Tibial nerve (tissue), 3 donors: ENCODE measurements around the gene HERC6.
"Not testable (repeated sequence)": the region's sequence is repeated elsewhere in the genome, so short reads cannot be mapped to it uniquely, and the experiment has no call there.

Experiments used
- CTCF ChIP-seq, 5 experiments: fragments of 200-600 bp in 3 of 5; fragments of 450-650 bp in 2 of 5; sonication (generic) in 3 of 5; IDR thresholded peaks; one replicate each; pipeline ENCODE4 v1.5.1; 2016 to 2019; ENCODE audit warnings: antibody characterized with exemption in 5 of 5, mild to moderate bottlenecking in 3 of 5, moderate library complexity in 2 of 5
- POLR2A ChIP-seq, 2 donors: fragments of 450-650 bp; IDR thresholded peaks; one replicate each; pipeline ENCODE4 v1.6.1; 2017; ENCODE audit warnings: antibody characterized with exemption in 2 of 2, mild to moderate bottlenecking in 2 of 2, moderate library complexity in 2 of 2

GRCh38 chr4:88361217-88361773 lies 17.4 kb upstream of the HERC6 start:
- not testable (repeated sequence) for TF ChIP-seq CTCF, POLR2A (IDR thresholded peaks at IDR 0.05)
